GM12891 (cell line): ENCODE data around the gene INO80E.

Source experiments
- POLR2A ChIP-seq: IDR thresholded peaks from 2 replicates; pipeline ENCODE4 v1.6.1; 2011; ENCODE audit warnings: low read depth, low read length, control low read depth
- POU2F2 ChIP-seq: IDR thresholded peaks from 2 replicates; pipeline ENCODE4 v1.6.1; 2011; ENCODE audit warnings: low read depth, mild to moderate bottlenecking, control low read depth, low read length, moderate library complexity
- TAF1 ChIP-seq: IDR thresholded peaks from 2 replicates; pipeline ENCODE4 v1.6.1; 2011; ENCODE audit warnings: low read depth, low read length, control low read depth

DNA sequence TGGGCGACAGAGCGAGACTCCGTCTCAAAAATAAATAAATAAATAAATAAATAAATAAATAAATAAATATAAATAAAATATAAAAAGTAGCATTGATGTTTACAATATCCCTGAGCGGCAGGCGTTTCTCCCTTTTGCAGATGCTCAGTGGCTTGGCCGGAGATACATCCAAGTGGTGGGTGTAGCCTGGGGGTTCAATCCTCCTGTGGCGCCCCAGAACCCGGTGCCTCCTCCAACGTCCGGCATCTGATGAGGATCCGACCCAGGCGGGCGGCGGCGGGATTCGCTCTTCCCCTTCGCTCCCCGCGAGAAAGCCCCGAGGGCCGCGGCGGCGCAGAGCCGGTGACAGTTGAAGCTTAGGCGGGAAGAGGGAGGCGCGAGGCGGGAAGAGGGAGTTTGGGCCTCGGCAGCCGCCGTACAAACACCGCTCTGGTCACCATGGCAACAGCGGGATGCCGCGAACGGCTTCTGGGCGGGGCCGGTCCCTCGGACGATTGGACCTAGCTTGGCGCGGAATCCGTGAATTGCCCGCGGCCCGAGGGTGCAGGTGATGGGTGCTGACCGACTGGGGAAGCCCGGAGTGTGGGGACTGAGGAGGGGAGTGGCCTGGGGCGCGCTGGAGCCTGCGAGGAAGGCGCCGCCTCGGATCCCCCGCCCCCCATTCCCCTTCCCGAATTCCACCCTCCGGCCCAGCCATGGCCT is 56.8 kb downstream of the INO80E start:
- TF ChIP-seq TAF1 = no peak
- TF ChIP-seq POU2F2 = no peak
- no peak for TF ChIP-seq POLR2A
